ENCODE data around the gene PDE11A.

DNA sequence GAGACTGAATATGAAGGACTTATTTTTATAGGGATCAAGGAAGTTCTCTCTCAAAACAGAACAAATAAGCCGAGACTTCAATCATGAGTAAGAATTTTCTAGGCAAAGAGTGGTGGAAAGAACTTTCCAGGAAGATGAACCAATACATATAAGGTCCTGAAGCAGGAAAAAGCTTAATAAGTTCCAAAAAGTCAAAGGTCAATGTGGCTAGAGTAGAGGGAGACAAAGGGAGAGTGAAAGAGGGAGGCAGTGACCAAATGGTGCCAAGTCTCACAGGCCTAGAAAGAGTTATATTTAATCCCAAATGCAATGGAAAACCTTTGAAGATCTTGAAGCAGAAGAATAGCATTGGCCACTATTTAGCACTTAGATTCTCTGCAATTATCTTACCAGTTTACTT lies 56.0 kb downstream of the PDE11A start:
- TF ChIP-seq, protein P1, sequence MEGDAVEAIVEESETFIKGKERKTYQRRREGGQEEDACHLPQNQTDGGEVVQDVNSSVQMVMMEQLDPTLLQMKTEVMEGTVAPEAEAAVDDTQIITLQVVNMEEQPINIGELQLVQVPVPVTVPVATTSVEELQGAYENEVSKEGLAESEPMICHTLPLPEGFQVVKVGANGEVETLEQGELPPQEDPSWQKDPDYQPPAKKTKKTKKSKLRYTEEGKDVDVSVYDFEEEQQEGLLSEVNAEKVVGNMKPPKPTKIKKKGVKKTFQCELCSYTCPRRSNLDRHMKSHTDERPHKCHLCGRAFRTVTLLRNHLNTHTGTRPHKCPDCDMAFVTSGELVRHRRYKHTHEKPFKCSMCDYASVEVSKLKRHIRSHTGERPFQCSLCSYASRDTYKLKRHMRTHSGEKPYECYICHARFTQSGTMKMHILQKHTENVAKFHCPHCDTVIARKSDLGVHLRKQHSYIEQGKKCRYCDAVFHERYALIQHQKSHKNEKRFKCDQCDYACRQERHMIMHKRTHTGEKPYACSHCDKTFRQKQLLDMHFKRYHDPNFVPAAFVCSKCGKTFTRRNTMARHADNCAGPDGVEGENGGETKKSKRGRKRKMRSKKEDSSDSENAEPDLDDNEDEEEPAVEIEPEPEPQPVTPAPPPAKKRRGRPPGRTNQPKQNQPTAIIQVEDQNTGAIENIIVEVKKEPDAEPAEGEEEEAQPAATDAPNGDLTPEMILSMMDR (IDR thresholded peaks at IDR 0.05): no peak
- TF ChIP-seq POLR2A (IDR thresholded peaks at IDR 0.05) (no peak), POLR2AphosphoS5 (IDR thresholded peaks at IDR 0.05) (no peak)
